GM13976 (cell line): ENCODE results near the gene CSH1.

Experiments used
- DNase-seq: peaks from one replicate; pipeline ENCODE4 v3.0.0; 2012; ENCODE audit warnings: low spot score
- CTCF ChIP-seq: IDR thresholded peaks from 2 replicates; pipeline ENCODE4 v1.5.1; 2012; ENCODE audit warnings: borderline replicate concordance, mild to moderate bottlenecking; ENCODE audit not compliant: insufficient read depth; ENCODE audit errors: extremely low read depth, missing control alignments, control extremely low read depth
- in situ Hi-C: fragments of 300-500 bp; cut with MboI; formaldehyde crosslinking; loops from one replicate; pipeline ENCODE4 v1.12.0; 2022; ENCODE audit warnings: low sequenced_read_pairs, mixed read lengths, inconsistent platforms; ENCODE audit not compliant: unreplicated experiment

Gene CSH1

DNA sequence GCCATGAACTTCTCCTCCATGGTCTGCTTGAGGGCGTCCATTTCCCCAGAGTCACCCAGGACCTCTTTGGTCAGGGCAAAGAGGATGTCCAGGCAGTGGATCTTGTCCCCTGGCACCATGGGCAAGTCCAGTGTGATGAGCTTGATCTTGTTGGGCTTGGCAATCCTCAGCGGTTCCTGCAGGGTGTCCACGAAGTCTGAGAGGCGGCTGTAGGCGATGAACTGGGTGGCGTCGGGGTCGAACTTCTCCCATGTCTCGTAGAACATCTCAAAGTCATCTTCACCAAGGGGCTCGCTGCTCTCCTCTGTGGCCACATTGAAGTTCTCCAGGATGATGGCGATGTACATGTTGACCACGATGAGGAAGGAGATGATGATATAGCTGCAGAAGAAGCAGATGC is 44.8 kb upstream of the CSH1 start:
- in situ Hi-C loops: no loop called here
- DNase-seq: no peak
- no peak for TF ChIP-seq CTCF

DNA sequence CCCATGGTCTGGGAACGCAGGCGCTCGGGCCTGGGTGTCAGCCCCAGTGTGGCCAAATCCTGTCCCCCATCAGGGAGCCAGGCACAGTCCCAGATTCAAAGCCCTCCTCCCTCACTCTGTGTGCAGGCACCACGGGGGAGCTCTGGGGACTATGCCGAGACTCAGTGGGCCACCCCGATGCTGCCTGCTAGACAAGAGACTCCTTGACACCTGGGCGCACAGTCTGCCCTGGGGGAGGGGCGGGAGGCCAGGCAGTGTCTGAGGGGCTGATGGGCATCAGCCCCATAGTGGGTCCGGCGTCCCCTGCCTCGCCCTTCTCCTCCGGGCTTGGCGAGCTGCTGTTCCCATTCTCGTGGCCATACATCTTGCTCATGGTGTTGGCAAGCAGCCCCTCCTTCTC is 44.2 kb upstream of the CSH1 start:
- in situ Hi-C loops: no loop called here
- DNase-seq: no peak
- no peak for TF ChIP-seq CTCF

DNA sequence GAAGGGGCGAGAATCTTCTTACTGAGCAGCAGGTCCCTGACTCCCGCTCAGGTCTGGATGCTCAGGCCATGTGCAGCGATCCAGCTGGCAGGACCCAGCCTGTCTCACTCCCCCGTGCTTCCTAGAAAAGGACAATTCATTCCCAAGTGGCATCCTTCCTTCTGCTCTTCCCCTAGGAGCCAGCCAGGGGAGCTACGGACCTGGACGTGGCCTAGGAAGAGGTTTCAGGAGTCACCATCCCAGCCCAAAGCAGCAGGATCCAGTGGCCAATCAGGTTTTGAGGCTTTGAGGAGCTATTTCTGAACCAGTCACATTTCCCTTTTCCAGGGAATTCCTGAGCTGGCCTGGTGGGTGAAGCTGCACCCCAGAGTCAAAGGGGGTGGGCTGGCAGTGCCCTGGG is 43.5 kb upstream of the CSH1 start:
- DNase-seq: no peak
- TF ChIP-seq CTCF: no peak
- in situ Hi-C loops: no loop called here

GRCh38 chr17:63939401-63939800 is 43.0 kb upstream of the CSH1 start:
- in situ Hi-C loops: no loop called here
- TF ChIP-seq CTCF: no peak
- no peak for DNase-seq

DNA sequence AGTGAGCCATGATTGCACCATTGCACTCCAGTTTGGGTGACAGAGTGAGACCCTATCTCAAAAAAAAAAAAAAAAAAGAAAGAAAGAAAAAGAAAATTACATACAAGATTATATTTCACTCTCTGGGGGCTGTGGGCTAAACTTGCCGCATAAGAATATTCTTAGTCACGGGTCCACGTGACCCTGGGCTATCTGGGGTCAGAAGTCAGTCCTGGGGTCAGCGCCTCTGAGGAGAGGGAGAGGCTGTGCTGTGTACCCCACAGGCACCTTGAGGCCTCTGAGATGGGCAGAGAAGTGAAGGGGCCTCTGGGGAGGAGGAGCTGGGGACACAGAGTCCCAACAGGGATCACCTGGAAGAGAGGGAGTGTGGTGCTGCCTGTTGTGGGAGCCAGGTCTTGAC is 41.5 kb upstream of the CSH1 start:
- TF ChIP-seq CTCF: no peak
- DNase-seq: no peak
- in situ Hi-C loops: no loop called here

- no peak for TF ChIP-seq CTCF
- no peak for DNase-seq
- in situ Hi-C loops: no loop called here
Measured at GRCh38 chr17:63937319-63937718, 40.9 kb upstream of the CSH1 start.
